HG03045 (cell line): ENCODE measurements around the gene FBXL2.
A peak's percentile ranks its signal among the peaks of the same experiment; 100 is the strongest.

Experiments
- ATAC-seq: cut with Tn5 transposase; IDR thresholded peaks from one replicate; pipeline ENCODE4 v1.9.1; 2021; ENCODE audit warnings: mild to moderate bottlenecking, moderate library complexity; ENCODE audit not compliant: unreplicated experiment

FBXL2 gene

GRCh38 chr3:33277193-33277882 is at the start of gene FBXL2:
TSS of gene FBXL2 (plus strand) at chr3:33277442. CDS start at chr3:33277513, 71 bp downstream.
- peak; percentile 62 for ATAC-seq

GRCh38 chr3:33229066-33229465 is 48.2 kb upstream of the FBXL2 start:
- no peak for ATAC-seq

GRCh38 chr3:33229947-33230346 is 47.3 kb upstream of the FBXL2 start:
- no peak for ATAC-seq

- ATAC-seq, result no peak
Observed at GRCh38 chr3:33231756-33232465, 45.3 kb upstream of the FBXL2 start.

GRCh38 chr3:33233884-33234283 is 43.4 kb upstream of the FBXL2 start:
- ATAC-seq, result no peak

GRCh38 chr3:33236005-33236404 is 41.2 kb upstream of the FBXL2 start:
- ATAC-seq, result no peak

- ATAC-seq, result no peak
Observed at GRCh38 chr3:33237439-33237838, 39.8 kb upstream of the FBXL2 start.

- no peak for ATAC-seq
Observed at GRCh38 chr3:33238923-33239322, 38.3 kb upstream of the FBXL2 start.

GRCh38 chr3:33240261-33240660 is 37.0 kb upstream of the FBXL2 start:
- no peak for ATAC-seq

GRCh38 chr3:33246786-33247185 is 30.5 kb upstream of the FBXL2 start:
- ATAC-seq, result no peak

- ATAC-seq, result no peak
Observed at GRCh38 chr3:33250712-33251111, 26.5 kb upstream of the FBXL2 start.

GRCh38 chr3:33256249-33256648 is 21.0 kb upstream of the FBXL2 start:
- ATAC-seq, result no peak

GRCh38 chr3:33260104-33260503 is 17.1 kb upstream of the FBXL2 start:
- ATAC-seq, result no peak

GRCh38 chr3:33269385-33269784 is 7.9 kb upstream of the FBXL2 start:
- no peak for ATAC-seq

GRCh38 chr3:33271324-33271723 is 5.9 kb upstream of the FBXL2 start:
- no peak for ATAC-seq

- no peak for ATAC-seq
Observed at GRCh38 chr3:33273628-33274027, 3.6 kb upstream of the FBXL2 start.

GRCh38 chr3:33278163-33278562 is 921 bp downstream of the FBXL2 start:
- no peak for ATAC-seq

GRCh38 chr3:33287672-33288282 is 10.5 kb downstream of the FBXL2 start:
- no peak for ATAC-seq

- ATAC-seq, result no peak
Observed at GRCh38 chr3:33299395-33300081, 22.3 kb downstream of the FBXL2 start.

GRCh38 chr3:33312361-33312760 is 35.1 kb downstream of the FBXL2 start:
- no peak for ATAC-seq

- no peak for ATAC-seq
Observed at GRCh38 chr3:33313331-33313730, 36.1 kb downstream of the FBXL2 start.

GRCh38 chr3:33314993-33315392 is 37.8 kb downstream of the FBXL2 start:
- ATAC-seq, result no peak
